OCI-M1 (cell line): ENCODE results near the gene EXOC4.

Source experiments
- DNase-seq: peaks from one replicate; lab custom pipeline; 2025; lab: John Stamatoyannopoulos, UW

EXOC4 gene

GRCh38 chr7:133753513-133753912, 500.6 kb downstream of the EXOC4 start:
- DNase-seq, result no peak

DNA sequence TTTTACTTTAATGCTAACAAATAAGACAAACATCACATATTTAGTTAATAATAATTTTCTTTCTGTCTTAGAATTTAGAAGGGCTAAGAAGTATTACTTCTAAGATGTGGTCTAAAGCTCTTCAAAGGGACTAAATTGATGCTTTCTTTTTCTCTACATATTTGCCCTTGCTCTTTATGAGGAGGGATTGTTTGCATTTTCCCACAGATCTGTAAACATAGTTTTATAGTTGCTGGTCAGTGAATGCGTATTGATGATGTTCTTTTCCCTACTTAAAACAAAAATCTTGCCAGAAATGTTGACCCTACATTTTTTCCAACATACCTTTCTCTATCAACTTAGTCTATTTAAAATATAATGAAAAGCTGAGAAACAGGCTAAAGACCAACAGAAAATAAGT, 501.8 kb downstream of the EXOC4 start:
- DNase-seq, result no peak

DNA sequence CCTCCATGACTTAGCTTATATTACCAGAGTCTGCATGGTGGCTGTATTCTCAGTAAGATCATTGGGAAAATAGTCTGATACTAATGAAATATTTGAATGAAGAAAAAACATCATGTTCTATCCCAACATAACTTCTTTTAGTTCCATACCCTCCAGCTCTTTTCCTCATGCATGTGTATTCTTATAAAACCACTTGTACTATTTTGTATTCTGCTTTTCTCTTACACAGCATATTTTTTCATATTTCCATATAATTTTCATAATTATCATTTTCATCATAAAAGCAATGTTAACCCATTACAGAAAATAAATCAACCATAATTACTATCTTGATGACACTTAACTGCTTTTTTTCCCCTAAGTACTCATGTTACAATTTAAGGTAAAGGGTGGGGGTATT, 503.0 kb downstream of the EXOC4 start:
- no peak for DNase-seq

- DNase-seq, result no peak
These were observed 508.6 kb downstream of the EXOC4 start for GRCh38 chr7:133761443-133761842.

GRCh38 chr7:133763076-133763640, 510.3 kb downstream of the EXOC4 start:
- DNase-seq, result no peak

DNA sequence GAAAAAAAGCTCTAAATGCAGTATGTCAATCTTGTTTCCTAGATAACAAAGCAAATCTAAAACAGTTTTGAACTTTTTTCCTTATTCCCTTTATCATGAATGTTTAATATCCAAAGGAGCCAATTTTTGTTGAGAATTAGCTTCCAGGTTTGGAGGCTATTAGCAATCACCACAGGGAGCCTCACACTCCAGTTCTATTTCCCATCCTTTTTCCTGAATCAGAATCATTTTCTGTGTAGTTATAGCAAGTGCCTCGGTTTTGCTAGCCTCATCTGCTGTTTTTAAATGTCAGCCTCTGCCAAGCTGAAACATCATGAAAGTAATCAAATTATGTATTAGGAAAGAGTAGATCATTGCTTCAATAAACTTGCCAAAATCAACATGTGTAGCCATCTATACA, 516.8 kb downstream of the EXOC4 start:
- no peak for DNase-seq

- no peak for DNase-seq
These were observed 518.1 kb downstream of the EXOC4 start for GRCh38 chr7:133770863-133771492.

DNA sequence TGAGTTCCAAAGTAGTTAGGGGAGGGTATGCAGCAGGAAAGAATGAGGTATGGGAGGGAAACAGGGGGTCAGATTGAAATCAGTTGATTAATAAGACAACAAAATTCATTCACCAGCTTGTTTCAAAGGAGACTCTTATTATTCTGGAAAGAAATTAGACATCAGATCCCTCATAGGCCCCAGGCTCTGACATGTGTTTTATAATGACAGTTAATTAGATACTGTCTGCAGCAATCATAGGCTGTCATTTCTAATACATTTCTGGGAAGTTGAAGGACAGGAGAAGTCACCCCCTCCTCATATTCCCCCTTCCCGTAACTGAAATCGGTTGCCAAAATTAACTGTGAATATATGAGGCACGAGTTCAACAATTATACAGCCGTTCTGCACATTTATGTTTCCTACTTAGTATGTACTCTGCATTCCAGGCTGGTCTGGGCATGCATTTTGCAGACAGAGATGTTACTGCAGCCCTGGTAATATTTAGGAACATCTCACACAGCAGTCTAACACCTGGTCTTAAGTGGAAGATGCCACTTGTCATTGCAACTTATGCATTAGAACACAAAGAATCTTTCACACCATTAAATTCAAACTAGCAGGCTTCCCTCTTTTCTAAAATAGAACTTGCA, 519.0 kb downstream of the EXOC4 start:
- DNase-seq, result no peak

DNA sequence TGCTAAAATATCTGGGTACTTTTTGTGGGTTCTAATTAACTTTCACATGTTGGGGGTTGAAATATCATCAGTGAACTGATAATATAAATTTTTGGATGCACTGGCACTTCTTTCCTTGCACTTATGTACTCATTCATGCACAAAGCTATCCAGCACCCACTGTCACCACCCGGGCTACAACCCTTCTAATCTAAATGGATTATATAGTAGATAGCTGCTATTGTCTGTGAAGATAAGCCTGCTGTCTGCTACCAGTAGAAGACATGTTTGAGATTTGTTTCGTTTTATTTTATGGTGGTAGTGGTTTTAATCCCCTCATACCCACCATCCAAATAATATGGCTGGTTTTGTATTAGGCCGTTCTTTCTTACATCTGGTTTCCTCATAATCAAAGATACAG, 520.7 kb downstream of the EXOC4 start:
- DNase-seq, result no peak

DNA sequence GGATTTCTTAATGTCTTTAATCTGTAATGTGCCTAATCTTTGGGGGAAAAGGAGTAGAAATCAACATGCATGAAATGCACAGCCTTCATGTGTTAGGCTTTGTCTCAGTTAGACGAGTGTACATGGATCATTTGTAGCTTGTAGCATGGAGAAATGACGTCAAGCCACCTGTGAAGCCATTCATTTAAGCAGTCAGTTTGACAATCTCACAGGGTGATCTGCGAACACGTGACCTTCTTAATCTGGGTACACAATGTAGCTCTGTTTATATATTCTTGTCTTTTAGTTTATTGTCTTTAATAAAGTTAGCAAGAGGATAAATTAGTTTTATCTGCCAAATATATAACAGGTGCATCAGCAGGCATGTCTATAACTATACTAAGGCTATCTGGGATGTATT, 522.3 kb downstream of the EXOC4 start:
- no peak for DNase-seq

GRCh38 chr7:133776266-133776665, 523.4 kb downstream of the EXOC4 start:
- no peak for DNase-seq

GRCh38 chr7:133777701-133778100, 524.8 kb downstream of the EXOC4 start:
- no peak for DNase-seq

GRCh38 chr7:133778472-133778871, 525.6 kb downstream of the EXOC4 start:
- DNase-seq, result no peak

- DNase-seq, result peak; percentile 23
These were observed 526.7 kb downstream of the EXOC4 start for GRCh38 chr7:133779538-133779937.

DNA sequence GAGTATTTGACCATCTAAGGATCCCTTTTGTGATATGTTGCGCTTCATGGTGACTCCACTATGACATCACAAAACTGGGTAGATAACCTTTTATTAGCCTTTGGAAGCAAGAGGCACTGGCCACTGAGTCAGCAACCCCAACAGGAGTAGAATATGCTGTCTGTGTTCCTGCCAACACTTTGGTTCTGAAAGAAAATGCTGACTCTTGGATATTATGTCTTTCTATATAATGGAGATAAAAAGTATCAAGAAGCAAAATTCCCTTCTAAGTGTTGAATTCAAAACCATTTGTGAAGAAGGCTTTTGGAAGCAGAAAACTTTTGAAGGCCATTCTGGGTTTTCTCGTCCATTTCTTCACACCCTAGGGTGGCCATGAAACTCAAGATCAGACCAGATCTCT, 528.0 kb downstream of the EXOC4 start:
- DNase-seq, result no peak

- DNase-seq, result no peak
These were observed 528.7 kb downstream of the EXOC4 start for GRCh38 chr7:133781486-133782090.

DNA sequence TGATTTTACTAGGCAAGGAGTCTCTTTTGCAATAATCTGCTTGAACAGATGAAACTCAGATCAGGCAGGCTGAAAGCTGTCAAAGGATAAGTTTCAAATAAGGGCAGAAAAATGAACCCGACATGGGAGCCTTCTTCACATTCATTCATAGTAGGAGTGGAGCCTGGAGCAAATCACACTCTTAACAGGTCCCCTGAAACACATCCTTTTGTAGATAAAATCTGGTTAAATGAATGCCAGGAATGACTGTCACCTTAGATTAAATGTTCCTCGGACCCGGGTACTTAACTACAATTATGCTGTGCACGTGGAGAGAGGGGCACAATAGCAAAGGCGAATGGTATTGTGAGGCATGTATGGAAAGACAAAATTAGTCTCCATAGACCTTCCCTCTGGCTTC, 529.6 kb downstream of the EXOC4 start:
- DNase-seq, result no peak

DNA sequence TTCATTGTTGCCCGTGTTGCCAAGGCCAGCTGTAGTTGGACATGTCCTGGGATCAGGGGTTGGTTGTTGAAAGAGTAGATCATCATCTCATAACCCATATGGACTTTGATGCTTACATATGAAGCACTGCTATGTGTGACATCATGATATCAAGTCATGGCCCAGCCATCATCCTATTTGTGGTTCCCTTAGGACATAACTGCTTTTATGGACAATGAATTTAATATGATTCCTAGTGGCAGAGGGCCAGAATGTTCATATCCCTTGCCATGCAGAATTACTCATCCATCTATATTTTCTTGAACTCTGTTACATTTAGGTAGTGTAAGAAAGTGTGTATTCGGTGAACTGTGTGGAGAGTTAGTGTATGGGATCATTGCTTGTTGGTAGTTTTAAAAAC, 530.4 kb downstream of the EXOC4 start:
- DNase-seq, result no peak

DNA sequence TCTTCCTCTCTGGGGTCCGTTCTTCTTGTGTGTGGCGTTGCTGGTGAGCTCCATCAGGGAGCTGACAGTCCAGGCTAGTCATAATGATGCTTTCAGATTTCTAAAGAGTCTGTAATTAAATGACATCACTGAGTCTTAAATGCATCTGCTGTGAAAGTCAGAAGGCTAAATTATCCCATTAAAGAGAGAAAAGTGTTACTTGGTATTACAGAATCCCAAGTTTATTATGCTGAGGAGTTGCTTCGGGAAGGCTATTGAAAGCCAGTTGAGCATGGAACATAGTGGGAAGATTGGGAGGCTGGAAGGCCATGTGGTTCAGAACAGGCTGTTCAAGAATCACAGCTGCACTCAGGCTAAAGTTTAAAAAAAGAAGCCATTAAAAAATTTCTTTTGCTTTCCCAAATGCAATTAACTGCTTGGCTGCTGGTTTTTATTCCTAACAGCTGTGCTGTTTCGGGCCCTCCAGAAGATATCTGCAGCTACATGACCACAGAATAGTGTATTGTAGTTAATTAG, 531.7 kb downstream of the EXOC4 start:
- no peak for DNase-seq

GRCh38 chr7:133786401-133786937, 533.6 kb downstream of the EXOC4 start:
- DNase-seq, result no peak

GRCh38 chr7:133789974-133790373, 537.1 kb downstream of the EXOC4 start:
- no peak for DNase-seq

- DNase-seq, result no peak
These were observed 538.0 kb downstream of the EXOC4 start for GRCh38 chr7:133790911-133791310.

DNA sequence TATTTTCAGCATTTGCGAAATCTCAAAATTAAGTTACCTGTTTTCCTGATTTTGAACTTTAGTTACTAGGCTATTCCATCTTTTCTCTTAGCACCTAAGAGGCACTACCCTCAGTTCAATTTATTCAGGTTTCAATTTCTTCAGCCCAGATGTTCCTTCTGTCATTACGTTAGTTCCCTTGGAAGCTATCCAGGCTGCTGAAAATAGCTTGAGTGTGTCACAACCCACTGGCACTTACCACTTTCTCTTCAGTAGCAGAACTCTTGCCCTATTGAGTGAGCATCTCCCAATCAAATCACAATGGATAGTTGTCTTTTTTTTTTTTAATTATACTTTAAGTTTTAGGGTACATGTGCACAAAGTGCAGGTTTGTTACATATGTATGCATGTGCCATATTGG, 541.6 kb downstream of the EXOC4 start:
- no peak for DNase-seq
